IMR-90 (cell line): Measurements from ENCODE around the gene AOPEP. TPM values are rescaled to one million over a fixed set of nuclear protein-coding genes. Genes with fewer than 3 reads are reported as not detected.

ENCODE experiments used
- ATAC-seq: fragments of 200-7000 bp; cut with Tn5 transposase; 2 replicates; pipeline ENCODE4 v1.9.1; 2020; ENCODE audit warnings: low read depth, mild to moderate bottlenecking, moderate library complexity
- BruUV-seq: library from RNA; stranded (reverse); fragments of 400-500 nt; replicated peaks from 2 replicates; lab custom pipeline; 2021; lab: Mats Ljungman, UMichigan
- CTCF ChIA-PET: fragments of 300-600 bp; formaldehyde crosslinking; extraction: SDS; loops from one replicate; lab custom pipeline; 2021; ENCODE audit warnings: antibody characterized with exemption; lab: Yijun Ruan, JAX
- POLR2A ChIA-PET: fragments of 300-600 bp; sonication (Branson Sonifier 250); formaldehyde crosslinking; loops from one replicate; lab custom pipeline; 2022; ENCODE audit warnings: antibody characterized with exemption; ENCODE audit not compliant: unreplicated experiment; lab: Charles Lee
- DNase-seq: peaks from one replicate; pipeline ENCODE4 v3.0.0; 2013
- H2AFZ ChIP-seq: replicated peaks from 2 replicates; pipeline ENCODE3; 2013; ENCODE audit warnings: low read length, mild to moderate bottlenecking; ENCODE audit not compliant: poor library complexity
- H2AK5ac ChIP-seq: 2 replicates; pipeline ENCODE4 v1.6.1; 2013; ENCODE audit warnings: low read depth, low read length, inconsistent platforms
- H2AK9ac ChIP-seq: replicated peaks from 2 replicates; pipeline ENCODE3; 2013; ENCODE audit warnings: mild to moderate bottlenecking, low read depth, low read length, moderate library complexity; ENCODE audit not compliant: poor library complexity
- H2BK120ac ChIP-seq: 2 replicates; pipeline ENCODE4 v1.6.1; 2013; ENCODE audit warnings: low read depth, low read length, inconsistent platforms
- H2BK15ac ChIP-seq: 3 replicates; pipeline ENCODE4 v1.6.1; 2013; ENCODE audit warnings: low read depth, low read length, inconsistent platforms
- H2BK20ac ChIP-seq: 2 replicates; pipeline ENCODE4 v1.6.1; 2013; ENCODE audit warnings: low read depth, mild to moderate bottlenecking, inconsistent platforms, low read length, moderate library complexity
- H2BK5ac ChIP-seq: 2 replicates; pipeline ENCODE4 v1.6.1; 2013; ENCODE audit warnings: mild to moderate bottlenecking, low read depth, low read length, inconsistent platforms; ENCODE audit not compliant: poor library complexity, severe bottlenecking
- H3K14ac ChIP-seq: replicated peaks from 2 replicates; pipeline ENCODE4 v1.6.1; 2013; ENCODE audit warnings: low read depth, low read length, inconsistent platforms
- H3K18ac ChIP-seq: 2 replicates; pipeline ENCODE4 v1.6.1; 2013; ENCODE audit warnings: low read depth, low read length, control low read depth
- H3K23ac ChIP-seq: 2 replicates; pipeline ENCODE4 v1.6.1; 2013; ENCODE audit warnings: low read depth, low read length, inconsistent platforms
- H3K27ac ChIP-seq: 2 replicates; pipeline ENCODE4 v1.5.1; 2013; ENCODE audit warnings: mild to moderate bottlenecking, control low read depth, low read length; ENCODE audit not compliant: insufficient read depth
- H3K27me3 ChIP-seq: 2 replicates; pipeline ENCODE4 v1.6.1; 2013; ENCODE audit warnings: low read length; ENCODE audit not compliant: control insufficient read depth, insufficient read depth
- H3K36me3 ChIP-seq: 2 replicates; pipeline ENCODE4 v1.6.1; 2013; ENCODE audit warnings: low read length, mixed read lengths; ENCODE audit not compliant: control insufficient read depth, insufficient read depth
- H3K4ac ChIP-seq: 2 replicates; pipeline ENCODE4 v1.6.1; 2013; ENCODE audit warnings: low read depth, low read length, inconsistent platforms
- H3K4me1 ChIP-seq: 2 replicates; pipeline ENCODE4 v1.6.1; 2013; ENCODE audit warnings: low read length, mixed read lengths; ENCODE audit not compliant: control insufficient read depth, insufficient read depth
- H3K4me2 ChIP-seq: 2 replicates; pipeline ENCODE4 v1.6.1; 2013; ENCODE audit warnings: low read depth, mild to moderate bottlenecking, control low read depth, low read length, moderate library complexity
- H3K4me3 ChIP-seq: 2 replicates; pipeline ENCODE4 v1.5.1; 2013; ENCODE audit warnings: low read depth, mild to moderate bottlenecking, control low read depth, low read length, moderate library complexity; ENCODE audit not compliant: insufficient read depth
- H3K56ac ChIP-seq: 2 replicates; pipeline ENCODE4 v1.6.1; 2013; ENCODE audit warnings: low read length, inconsistent platforms; ENCODE audit not compliant: insufficient read depth; ENCODE audit errors: extremely low read depth
- H3K79me1 ChIP-seq, 2 experiments: 2 replicates each; pipeline ENCODE4 v1.6.1; 2013; ENCODE audit warnings: low read length in 2 of 2, inconsistent platforms in 1 of 2, low read depth in 1 of 2
- H3K9ac ChIP-seq: 2 replicates; pipeline ENCODE4 v1.6.1; 2013; ENCODE audit warnings: low read depth, low read length, control low read depth
- H3K9me1 ChIP-seq: 2 replicates; pipeline ENCODE4 v1.6.1; 2013; ENCODE audit warnings: low read length, inconsistent platforms; ENCODE audit not compliant: insufficient read depth
- H3K9me3 ChIP-seq: 2 replicates; pipeline ENCODE4 v1.6.1; 2013; ENCODE audit warnings: low read length; ENCODE audit not compliant: control insufficient read depth, insufficient read depth
- H4K20me1 ChIP-seq: 2 replicates; pipeline ENCODE4 v1.6.1; 2013; ENCODE audit warnings: low read length, inconsistent platforms; ENCODE audit not compliant: insufficient read depth
- H4K5ac ChIP-seq: 2 replicates; pipeline ENCODE4 v1.6.1; 2013; ENCODE audit warnings: mild to moderate bottlenecking, low read depth, low read length, control low read depth
- H4K8ac ChIP-seq, 2 experiments: 2 replicates each; pipeline ENCODE4 v1.6.1; 2013; ENCODE audit warnings: low read depth in 2 of 2, low read length in 2 of 2, control low read depth in 1 of 2, inconsistent platforms in 1 of 2
- H4K91ac ChIP-seq: 2 replicates; pipeline ENCODE4 v1.6.1; 2013; ENCODE audit warnings: low read depth, low read length, inconsistent platforms; ENCODE audit not compliant: insufficient read depth
- CEBPB ChIP-seq: IDR thresholded peaks from 2 replicates; pipeline ENCODE4 v1.6.1; 2012; ENCODE audit warnings: low read depth, low read length, improper control_type of control experiment
- MAFK ChIP-seq: IDR thresholded peaks from 2 replicates; pipeline ENCODE4 v1.6.1; 2012; ENCODE audit warnings: low read depth, low read length, improper control_type of control experiment
- WGBS, 2 experiments: methylation state at CpG; one replicate each; pipeline versions ENCODE4 v1.1.5 to v1.1.7; 2013; ENCODE audit warnings: missing lambda C conversion rate in 2 of 2; ENCODE audit not compliant: insufficient read length in 1 of 2; ENCODE audit errors: extremely low coverage in 2 of 2; 5-methylcytosine and 5-hydroxymethylcytosine counted together
- dilution Hi-C: fragments of 300-500 bp; cut with HindIII; formaldehyde crosslinking; loops from one replicate; pipeline ENCODE4 v1.14.3; 2018; ENCODE audit warnings: low sequenced_read_pairs; ENCODE audit not compliant: unreplicated experiment
- in situ Hi-C: fragments of 300-500 bp; cut with MboI; formaldehyde crosslinking; loops from 3 replicates; pipeline ENCODE4 v1.14.3; 2019; ENCODE audit warnings: low sequenced_read_pairs, inconsistent platforms, mixed read lengths
- intact Hi-C: fragments of 100-400 bp; cut with micrococcal nuclease; formaldehyde crosslinking; loops from 2 replicates; pipeline ENCODE4 v1.10.0; 2022
- polyA plus RNA-seq, 3 experiments: library from polyadenylated mRNA; depleted of rRNA; stranded (reverse); fragments of >200 nt; gene quantifications; 2 replicates each; pipeline ENCODE4 v1.2.3, GENCODE V29; 2012; ENCODE audit warnings: low replicate concordance in 1 of 3
- total RNA-seq: library from RNA; depleted of rRNA; stranded (reverse); fragments of >200 nt; gene quantifications from 2 replicates; pipeline ENCODE4 v1.2.3, GENCODE V29; 2012

AOPEP gene
- total and polyA plus RNA-seq, 2 of the 4 experiments (the other 2 are of a cell fraction), result 34.9 to 38.7 TPM

DNA sequence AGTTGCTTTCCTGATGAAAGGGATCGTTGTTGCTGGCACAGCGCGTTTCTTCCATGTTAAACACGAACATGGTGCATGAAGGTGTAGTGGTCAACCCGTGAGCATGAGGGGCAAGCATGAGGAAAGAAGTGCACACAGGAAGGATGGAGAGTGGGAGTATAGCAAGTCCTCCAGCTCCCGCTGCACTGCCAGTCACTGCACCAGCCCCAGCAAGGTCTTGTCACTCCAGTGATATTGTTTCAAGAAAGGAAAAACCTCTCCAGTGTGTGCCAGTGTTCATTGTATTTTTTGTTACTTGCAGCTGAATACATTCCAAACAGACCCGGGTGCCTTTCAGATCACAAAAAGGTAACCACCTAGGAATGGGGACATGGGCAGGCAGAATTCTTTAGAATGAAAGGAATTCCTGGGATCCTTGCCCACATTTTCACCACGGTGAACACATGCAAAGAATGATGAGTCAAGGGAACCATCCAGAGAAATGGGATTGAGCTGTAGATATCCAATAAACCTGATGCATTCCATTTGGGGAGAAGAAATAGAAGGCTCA, 186.3 kb downstream of the AOPEP start:
- H3K36me3 ChIP-seq, result no peaks in the 10 kb centered on the region
- H3K27ac ChIP-seq, result peak overlapping the region; percentile 92
- peak overlapping the region; percentile 80 to 85 for H4K8ac ChIP-seq
- H2BK20ac ChIP-seq, result peak overlapping the region; percentile 100
- H3K23ac ChIP-seq, result peak overlapping the region; percentile 97
- H2AK9ac ChIP-seq, result peak overlapping the region; percentile 47
- H3K4me1 ChIP-seq, result peaks cover 28% of the 10 kb centered on the region
- H2AK5ac ChIP-seq, result peak overlapping the region; percentile 96
- DNase-seq, result peak; percentile 86
- H4K91ac ChIP-seq, result peak overlapping the region; percentile 99
- CTCF ChIA-PET, result no interaction called here
- intact Hi-C loops, result loop anchor here (10.0 kb wide), 1 partner anchor 212 kb away; no protein-coding TSS in a partner anchor
- TF ChIP-seq CEBPB, result no peak
- TF ChIP-seq MAFK, result peak; percentile 20; the same call in 1 of the 2 replicates
- in situ Hi-C loops, result no loop called here
- peak overlapping the region; percentile 52 for H2AFZ ChIP-seq
- H3K9me3 ChIP-seq, result no peaks in the 10 kb centered on the region
- H2BK15ac ChIP-seq, result peak overlapping the region; percentile 93; the same call in 2 of the 3 replicates
- H3K56ac ChIP-seq, result peak overlapping the region; percentile 72
- peaks cover 11 to 39% of the 10 kb centered on the region in 2 experiments; a peak in 3 of 4 replicates for H3K79me1 ChIP-seq
- H3K9me1 ChIP-seq, result peaks cover 17% of the 10 kb centered on the region
- no peak overlapping the region for H3K9ac ChIP-seq
- H2BK120ac ChIP-seq, result peak overlapping the region; percentile 100
- POLR2A ChIA-PET, result interaction anchor here (1.2 kb wide), 1 partner anchor 9 kb away, joined by 4 read pairs; no protein-coding TSS in a partner anchor
- H2BK5ac ChIP-seq, result peak overlapping the region; percentile 99
- peak overlapping the region; percentile 47; the same call in 1 of the 2 replicates for H3K4me2 ChIP-seq
- no peaks in the 10 kb centered on the region for H4K20me1 ChIP-seq
- no peak overlapping the region for H3K4me3 ChIP-seq
- peak overlapping the region; percentile 100 for H3K4ac ChIP-seq
- dilution Hi-C loops, result no loop called here
- peak overlapping the region; percentile 96 for H4K5ac ChIP-seq
- WGBS, 2 experiments, result 97% methylated on average over 5 of the region's 8 CpGs; no CpG with 5 or more reads in 1 of the 2 experiments
- H3K18ac ChIP-seq, result peak overlapping the region; percentile 99
- no TSS peak for BruUV-seq
- no peaks in the 10 kb centered on the region for H3K27me3 ChIP-seq
- ATAC-seq, result peak; percentile 63
- H3K14ac ChIP-seq, result peak overlapping the region; percentile 96
